Natural killer cell (primary cell): ENCODE measurements around the gene PPFIA1. TPM values are rescaled to one million over a fixed set of nuclear protein-coding genes. Genes with fewer than 3 reads are reported as not detected.

Experiments
- ATAC-seq, 3 donors: fragments of 150-1000 bp in 2 of 3; fragments of 200-7000 bp in 1 of 3; cut with Tn5 transposase; 1 replicate in 1 of 3; 2 replicates in 2 of 3; pipeline ENCODE4 v1.10.0; 2021; ENCODE audit warnings: mild to moderate bottlenecking in 2 of 3, moderate library complexity in 2 of 3
- DNase-seq, 2 donors: peaks; one replicate each; pipeline versions ENCODE4 v3.0.0 to v3.0.0-alpha.2; 2013 to 2021; ENCODE audit warnings: mixed read lengths in 1 of 2
- H3K27ac ChIP-seq: one replicate; pipeline ENCODE4 v1.5.1; 2013; ENCODE audit warnings: mild to moderate bottlenecking, low read length
- H3K27me3 ChIP-seq: one replicate; pipeline ENCODE4 v1.6.1; 2013; ENCODE audit warnings: low read length; ENCODE audit not compliant: control insufficient read depth, insufficient read depth
- H3K36me3 ChIP-seq: one replicate; pipeline ENCODE4 v1.6.1; 2013; ENCODE audit warnings: low read length; ENCODE audit not compliant: control insufficient read depth, insufficient read depth
- H3K4me1 ChIP-seq: one replicate; pipeline ENCODE4 v1.6.1; 2013; ENCODE audit warnings: low read length; ENCODE audit not compliant: control insufficient read depth, insufficient read depth
- H3K4me3 ChIP-seq: one replicate; pipeline ENCODE4 v1.5.1; 2013; ENCODE audit warnings: low read length
- H3K9me3 ChIP-seq: one replicate; pipeline ENCODE4 v1.6.1; 2013; ENCODE audit warnings: low read length; ENCODE audit not compliant: control insufficient read depth, insufficient read depth
- H3K27ac Mint-ChIP-seq, 2 donors: one replicate each; pipeline ENCODE4 v1.8.0; 2022; ENCODE audit warnings: mild to moderate bottlenecking in 2 of 2, mixed read lengths in 2 of 2, moderate library complexity in 1 of 2
- H3K27me3 Mint-ChIP-seq, 2 donors: one replicate each; pipeline ENCODE4 v1.8.0; 2022; ENCODE audit warnings: low read depth in 2 of 2, mixed read lengths in 2 of 2
- H3K36me3 Mint-ChIP-seq: one replicate; pipeline ENCODE4 v1.8.0; 2022; ENCODE audit warnings: mixed read lengths
- H3K4me1 Mint-ChIP-seq, 2 donors: one replicate each; pipeline ENCODE4 v1.8.0; 2022; ENCODE audit warnings: mixed read lengths in 2 of 2
- H3K4me3 Mint-ChIP-seq: one replicate; pipeline ENCODE4 v1.8.0; 2022; ENCODE audit warnings: mild to moderate bottlenecking, moderate library complexity, mixed read lengths
- H3K9me3 Mint-ChIP-seq, 2 donors: one replicate each; pipeline ENCODE4 v1.8.0; 2022; ENCODE audit warnings: mixed read lengths in 2 of 2
- WGBS: methylation state at CpG from one replicate; pipeline ENCODE4 v1.1.7; 2013; ENCODE audit warnings: missing lambda C conversion rate; ENCODE audit not compliant: insufficient coverage; 5-methylcytosine and 5-hydroxymethylcytosine counted together
- intact Hi-C: fragments of 100-400 bp; cut with micrococcal nuclease; formaldehyde crosslinking; loops from one replicate; pipeline ENCODE4 v1.14.2; 2022
- total RNA-seq, 4 donors: library from RNA; stranded (reverse); fragments of 120-200 nt in 1 of 4; gene quantifications; one replicate each; pipeline versions ENCODE4 v1.2.3 to v1.2.4, GENCODE V29; 2013 to 2022
- TF ChIP-seq, protein P1 (sequence below): fragments of 200-600 bp; IDR thresholded peaks from one replicate; pipeline ENCODE4 v1.8.0; 2022; ENCODE audit warnings: antibody characterized with exemption

The PPFIA1 gene
- total RNA-seq, 3 donors from 2014 or later (not counting 1 experiment from before 2014, with no cell fraction given): 42.1 to 75.4 (median 51.7) TPM

DNA sequence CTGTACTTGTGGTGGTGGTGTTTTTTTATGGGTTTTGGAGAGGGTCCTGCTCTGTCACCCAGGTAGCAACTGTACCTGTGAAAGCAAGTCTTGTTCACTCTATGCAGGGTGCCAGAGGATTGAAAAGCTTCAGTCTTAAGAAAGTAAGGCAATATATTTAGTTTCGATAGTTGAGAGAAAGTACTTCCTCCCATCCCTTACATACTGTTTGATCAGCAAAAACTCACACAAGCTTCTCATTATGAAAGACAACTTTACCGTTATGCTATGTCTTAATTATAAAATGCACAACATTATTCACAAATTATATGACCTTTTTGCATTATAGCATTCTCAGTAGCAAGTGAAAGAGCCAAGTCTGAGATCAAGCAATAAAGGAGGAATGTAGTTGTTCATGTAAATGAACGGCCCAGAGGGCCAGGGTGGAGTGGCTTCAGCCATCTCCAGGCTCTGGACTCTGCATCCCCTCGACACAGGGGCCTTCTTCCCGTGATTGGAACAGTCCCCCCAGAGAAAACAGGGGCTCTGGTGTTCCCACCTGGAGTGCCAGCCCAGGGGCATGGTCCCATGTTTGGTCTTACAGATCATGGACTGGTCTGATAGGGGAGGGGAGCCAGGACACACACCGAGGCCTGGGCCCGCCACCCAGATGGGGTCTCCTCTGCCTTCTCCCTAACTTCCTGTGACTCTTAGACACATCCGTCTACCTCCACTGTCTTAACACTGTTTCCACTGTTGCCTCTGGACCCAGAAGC is 89.1 kb downstream of the PPFIA1 start:
- no peaks in the 10 kb centered on the region for H3K9me3 Mint-ChIP-seq
- ATAC-seq (no peak), DNase-seq (no peak)
- H3K27ac Mint-ChIP-seq: no peak overlapping the region
- peaks cover 5 to 15% of the 10 kb centered on the region in 2 donors for H3K27me3 Mint-ChIP-seq
- WGBS: 98% methylated on average over 6 of the region's 8 CpGs
- Histone ChIP-seq H3K36me3 (peaks cover 46% of the 10 kb centered on the region), H3K27ac (no peak overlapping the region), H3K4me1 (peaks cover 8% of the 10 kb centered on the region), H3K4me3 (no peak overlapping the region), H3K9me3 (no peaks in the 10 kb centered on the region), H3K27me3 (peaks cover 4% of the 10 kb centered on the region)
- H3K4me1 Mint-ChIP-seq: peaks cover 9 to 16% of the 10 kb centered on the region in 2 donors
- intact Hi-C loops: no loop called here
- H3K36me3 Mint-ChIP-seq: peaks cover 28% of the 10 kb centered on the region
- H3K4me3 Mint-ChIP-seq: no peak overlapping the region
- TF ChIP-seq, protein P1, sequence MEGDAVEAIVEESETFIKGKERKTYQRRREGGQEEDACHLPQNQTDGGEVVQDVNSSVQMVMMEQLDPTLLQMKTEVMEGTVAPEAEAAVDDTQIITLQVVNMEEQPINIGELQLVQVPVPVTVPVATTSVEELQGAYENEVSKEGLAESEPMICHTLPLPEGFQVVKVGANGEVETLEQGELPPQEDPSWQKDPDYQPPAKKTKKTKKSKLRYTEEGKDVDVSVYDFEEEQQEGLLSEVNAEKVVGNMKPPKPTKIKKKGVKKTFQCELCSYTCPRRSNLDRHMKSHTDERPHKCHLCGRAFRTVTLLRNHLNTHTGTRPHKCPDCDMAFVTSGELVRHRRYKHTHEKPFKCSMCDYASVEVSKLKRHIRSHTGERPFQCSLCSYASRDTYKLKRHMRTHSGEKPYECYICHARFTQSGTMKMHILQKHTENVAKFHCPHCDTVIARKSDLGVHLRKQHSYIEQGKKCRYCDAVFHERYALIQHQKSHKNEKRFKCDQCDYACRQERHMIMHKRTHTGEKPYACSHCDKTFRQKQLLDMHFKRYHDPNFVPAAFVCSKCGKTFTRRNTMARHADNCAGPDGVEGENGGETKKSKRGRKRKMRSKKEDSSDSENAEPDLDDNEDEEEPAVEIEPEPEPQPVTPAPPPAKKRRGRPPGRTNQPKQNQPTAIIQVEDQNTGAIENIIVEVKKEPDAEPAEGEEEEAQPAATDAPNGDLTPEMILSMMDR: no peak

GRCh38 chr11:70360211-70360610 is 89.7 kb downstream of the PPFIA1 start:
- H3K9me3 Mint-ChIP-seq: no peaks in the 10 kb centered on the region
- peaks cover 42% of the 10 kb centered on the region for H3K36me3 ChIP-seq

GRCh38 chr11:70364178-70364577 is 93.7 kb downstream of the PPFIA1 start:
- intact Hi-C loops: loop anchor here (2.0 kb wide), 1 partner anchor 61 kb away; no protein-coding TSS in a partner anchor
- Histone ChIP-seq H3K4me1 (peaks cover 35% of the 10 kb centered on the region), H3K9me3 (no peaks in the 10 kb centered on the region), H3K4me3 (no peak overlapping the region), H3K36me3 (peaks cover 22% of the 10 kb centered on the region), H3K27me3 (peaks cover 7% of the 10 kb centered on the region), H3K27ac (no peak overlapping the region)
- H3K36me3 Mint-ChIP-seq: peaks cover 4% of the 10 kb centered on the region
- peak overlapping the region; percentile 85 for H3K4me3 Mint-ChIP-seq
- no peak for ATAC-seq
- H3K4me1 Mint-ChIP-seq: peaks cover 31 to 34% of the 10 kb centered on the region in 2 donors
- TF ChIP-seq, protein P1: no peak
- H3K9me3 Mint-ChIP-seq: no peaks in the 10 kb centered on the region
- no peak overlapping the region for H3K27ac Mint-ChIP-seq
- H3K27me3 Mint-ChIP-seq: peaks cover 8 to 10% of the 10 kb centered on the region in 2 donors
- WGBS: no CpG with 5 or more reads among the region's 2 CpGs
- DNase-seq: no peak

More at GRCh38 chr11:70360211-70360610, 89.7 kb downstream of the PPFIA1 start:
- Mint-ChIP-seq H3K4me3 (no peak overlapping the region), H3K36me3 (peaks cover 28% of the 10 kb centered on the region), H3K4me1 (peaks cover 12 to 19% of the 10 kb centered on the region in 2 donors), H3K27ac (no peak overlapping the region), H3K27me3 (peaks cover 5 to 15% of the 10 kb centered on the region in 2 donors)
- no peak for ATAC-seq
- H3K27me3 ChIP-seq: peaks cover 4% of the 10 kb centered on the region
- TF ChIP-seq, protein P1: no peak
- DNase-seq: no peak
- intact Hi-C loops: no loop called here
- H3K4me3 ChIP-seq: no peak overlapping the region
- no peak overlapping the region for H3K27ac ChIP-seq
- no peaks in the 10 kb centered on the region for H3K9me3 ChIP-seq
- peaks cover 14% of the 10 kb centered on the region for H3K4me1 ChIP-seq
- 95% methylated on average over 6 of the region's 6 CpGs for WGBS
